HG03342 (cell line): ENCODE measurements around the gene CCL25.
"Not testable (repeated sequence)": the region's sequence is repeated elsewhere in the genome, so short reads cannot be mapped to it uniquely, and the experiment has no call there.

Experiments
- ATAC-seq: cut with Tn5 transposase; IDR thresholded peaks from one replicate; pipeline ENCODE4 v1.9.1; 2021; ENCODE audit warnings: mild to moderate bottlenecking, moderate library complexity; ENCODE audit not compliant: unreplicated experiment

Gene CCL25

DNA sequence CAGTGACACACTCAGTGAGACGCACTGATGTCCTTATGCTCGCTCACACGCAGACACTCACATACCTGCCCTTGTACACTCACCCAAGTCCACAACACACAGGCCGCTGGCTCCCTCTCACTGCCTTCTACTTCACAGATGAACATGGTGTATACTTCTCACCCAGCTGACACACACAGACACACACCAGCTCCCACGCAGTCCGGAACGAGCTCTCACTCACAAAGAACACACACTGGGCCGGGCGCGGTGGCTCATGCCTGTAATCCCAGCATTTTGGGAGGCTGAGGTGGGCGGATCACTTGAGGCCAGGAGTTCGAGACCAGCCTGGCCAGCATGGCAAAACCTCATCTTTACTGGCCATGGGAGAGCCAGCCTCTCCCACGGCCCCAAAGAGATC is 31.6 kb downstream of the CCL25 start:
- ATAC-seq, result no peak

DNA sequence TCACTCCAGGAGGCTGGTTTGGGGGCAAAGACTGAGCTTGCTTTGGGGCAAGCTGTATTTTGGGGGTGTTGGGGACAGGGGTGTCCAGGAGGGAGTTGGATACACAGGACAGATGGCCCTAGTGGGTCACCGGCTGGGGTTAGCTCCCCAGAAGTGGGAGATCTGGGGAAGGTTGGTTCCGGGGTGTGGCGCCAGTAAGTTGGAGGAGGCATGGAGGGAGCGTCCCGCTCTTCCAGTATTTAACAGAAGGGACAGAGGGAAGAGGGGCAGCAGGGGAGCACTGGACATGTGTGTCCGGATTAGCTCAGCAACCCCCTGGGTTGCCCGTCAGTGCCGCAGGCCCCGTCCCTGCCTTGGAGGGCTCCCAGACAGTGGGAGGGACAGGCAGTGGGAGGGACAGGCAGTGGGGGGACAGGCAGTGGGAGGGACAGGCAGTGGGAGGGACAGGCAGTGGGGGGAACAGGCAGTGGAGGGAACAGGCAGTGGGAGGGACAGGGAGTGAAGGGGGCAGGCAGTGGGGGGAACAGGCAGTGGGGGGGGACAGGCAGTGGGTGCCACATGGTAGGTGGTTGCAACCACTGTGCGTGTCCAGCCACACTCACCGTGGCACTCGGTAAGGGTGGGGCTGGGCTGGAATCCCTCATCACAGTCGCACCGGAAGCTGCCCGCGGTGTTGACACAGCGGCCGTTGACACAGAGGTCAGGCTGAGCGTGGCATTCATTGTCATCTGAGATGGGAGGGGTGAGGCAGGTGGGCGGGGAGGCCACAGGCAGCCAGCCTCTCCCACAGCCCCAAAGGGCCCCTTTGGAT is 33.2 kb downstream of the CCL25 start:
- no peak for ATAC-seq

DNA sequence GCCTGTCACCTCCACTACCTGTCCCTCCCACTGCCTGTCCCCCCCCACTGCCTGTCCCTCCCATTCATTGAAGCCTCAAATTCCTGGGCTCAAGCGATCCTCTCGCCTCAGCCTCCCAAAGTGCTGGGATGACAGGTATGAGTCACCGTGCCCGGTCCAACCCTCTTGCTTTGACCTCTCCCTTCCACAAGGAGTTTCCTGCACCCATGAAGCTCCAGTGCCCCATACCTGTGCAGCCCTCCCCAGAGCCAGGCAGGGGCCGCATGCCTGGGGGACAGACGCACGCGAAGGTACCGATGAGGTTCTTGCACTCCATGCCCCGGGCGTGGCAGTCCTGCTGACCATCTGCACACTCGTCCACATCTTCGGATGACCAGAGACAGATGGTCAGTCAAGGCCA is 34.3 kb downstream of the CCL25 start:
- no peak for ATAC-seq

DNA sequence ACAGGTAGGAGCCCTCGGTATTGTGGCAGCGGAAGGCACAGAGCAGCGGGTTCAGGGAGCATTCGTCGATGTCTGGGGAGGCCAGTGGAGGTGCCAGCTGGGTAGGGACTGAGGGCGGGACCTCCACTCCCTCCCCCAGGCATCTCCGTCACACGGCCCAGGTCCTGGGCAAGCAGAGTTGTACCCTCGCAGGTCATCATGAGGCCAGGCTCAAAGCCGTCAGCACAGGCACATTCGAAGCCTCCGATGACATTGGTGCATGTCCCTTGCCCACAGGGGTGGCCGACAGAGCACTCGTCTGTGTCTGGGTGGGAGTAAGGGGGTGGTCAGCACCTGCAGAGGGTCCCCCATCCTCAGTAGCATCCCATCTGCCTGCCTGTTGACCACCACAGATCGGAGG is 35.3 kb downstream of the CCL25 start:
- ATAC-seq, result no peak

DNA sequence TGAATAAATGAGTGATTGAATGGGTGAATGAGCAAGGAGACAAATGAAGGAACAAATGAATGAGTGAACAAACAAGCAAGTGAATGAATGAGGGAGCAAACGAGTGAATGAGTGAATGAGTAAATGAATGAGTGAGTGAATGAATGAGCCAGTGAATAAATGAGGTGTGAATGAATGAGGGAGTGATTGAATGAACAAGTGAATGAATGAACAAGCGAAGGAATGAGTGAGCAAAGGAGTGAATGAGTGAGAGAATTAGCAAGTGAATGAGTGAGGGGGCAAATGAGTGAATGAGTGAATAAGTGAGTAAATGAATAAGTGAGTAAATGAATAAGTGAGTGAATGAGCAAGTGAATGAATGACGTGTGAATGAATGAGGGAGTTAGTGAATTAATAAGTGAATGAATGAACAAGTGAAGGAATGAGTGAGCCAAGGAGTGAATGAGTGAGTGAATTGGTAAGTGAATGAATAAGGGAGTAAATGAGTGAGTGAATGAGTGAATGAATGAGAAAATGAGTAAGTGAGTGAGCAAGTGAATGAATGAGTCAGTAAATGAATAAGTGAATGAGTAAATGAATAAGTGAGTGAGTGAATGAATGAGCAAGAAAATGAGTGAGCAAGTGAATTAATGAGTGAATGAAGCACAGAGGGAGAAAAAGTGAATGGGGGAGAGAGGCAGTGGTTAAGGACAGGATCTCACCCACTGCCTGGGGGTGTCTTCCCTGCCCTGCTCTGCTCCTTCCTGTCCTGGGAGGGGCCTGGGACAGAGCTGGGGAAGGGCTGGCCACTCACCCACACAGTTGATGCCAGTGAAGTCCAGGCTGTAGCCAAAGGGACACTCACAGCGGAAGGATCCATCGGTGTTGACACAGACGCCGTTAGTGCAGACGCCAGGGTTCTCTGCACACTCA is 36.4 kb downstream of the CCL25 start:
- ATAC-seq, result no peak

DNA sequence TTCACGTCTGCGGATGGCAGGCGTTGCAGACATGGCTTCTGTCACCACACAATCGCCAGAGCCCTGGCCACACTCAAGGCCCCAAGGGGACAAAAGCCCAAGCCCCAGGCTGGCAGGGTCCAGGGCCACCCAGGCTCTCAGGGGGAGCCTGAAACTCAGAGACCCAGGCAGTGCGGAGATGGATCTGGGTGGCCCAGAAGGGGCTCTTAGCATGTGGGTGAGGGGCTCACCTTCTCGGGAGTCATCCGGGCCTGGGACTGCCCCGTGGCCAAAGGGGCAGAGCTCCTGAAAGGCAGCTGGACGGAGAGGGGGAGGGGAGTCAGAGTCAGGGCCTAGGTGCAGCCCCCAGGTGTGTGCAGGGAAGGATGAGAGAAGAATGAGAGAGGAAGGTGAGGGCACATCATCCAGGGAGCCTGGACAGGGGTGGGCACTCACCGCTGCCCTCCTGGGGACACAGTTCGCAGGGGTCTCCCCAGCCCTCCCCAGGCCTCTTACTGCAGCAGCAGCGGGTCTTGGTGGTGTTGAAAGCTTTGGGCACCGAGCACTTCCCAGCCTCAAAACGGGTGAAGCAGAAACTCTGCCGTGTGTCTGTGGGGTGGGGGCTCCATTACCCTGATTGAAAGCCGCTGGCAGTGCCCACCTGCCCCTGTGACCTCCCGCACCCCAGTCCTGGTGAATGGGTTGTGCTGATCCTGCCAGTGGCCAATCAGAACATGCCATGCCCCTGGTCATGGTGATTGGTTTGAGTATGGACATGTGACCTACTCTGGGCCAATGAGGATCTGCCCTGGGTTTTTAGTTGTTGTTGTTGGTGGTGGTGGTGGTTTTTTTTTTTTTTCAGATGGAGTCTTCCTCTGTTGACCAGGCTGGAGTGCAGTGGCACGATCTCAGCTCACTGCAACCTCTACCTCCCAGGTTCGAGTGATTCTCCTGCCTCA is 37.4 kb downstream of the CCL25 start:
- no peak for ATAC-seq

- no peak for ATAC-seq
These were observed 38.4 kb downstream of the CCL25 start for GRCh38 chr19:8090950-8091349.

- ATAC-seq, result no peak
These were observed 41.2 kb downstream of the CCL25 start for GRCh38 chr19:8093740-8094139.

DNA sequence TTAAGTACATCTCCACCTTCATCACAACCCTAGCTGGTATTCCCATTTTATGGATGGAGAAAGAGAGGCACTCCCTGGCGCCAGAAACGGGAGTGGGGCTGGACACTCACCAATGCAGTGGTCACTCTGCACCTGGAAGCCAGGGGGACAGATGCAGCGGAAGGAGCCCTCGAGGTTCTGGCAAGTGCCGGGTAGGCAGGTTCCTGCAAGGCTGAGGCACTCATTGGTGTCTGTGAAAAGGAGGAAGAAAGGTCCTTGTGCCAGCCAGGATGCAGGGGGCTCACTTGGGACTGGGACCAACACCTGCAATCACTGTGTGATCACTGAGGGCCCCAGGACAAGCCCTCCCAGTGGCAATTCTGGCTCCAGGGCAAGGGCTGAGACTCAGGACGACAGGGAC is 41.8 kb downstream of the CCL25 start:
- ATAC-seq, result no peak

GRCh38 chr19:8095354-8095886 is 42.9 kb downstream of the CCL25 start:
- ATAC-seq, result no peak

- ATAC-seq, result no peak
These were observed 43.5 kb downstream of the CCL25 start for GRCh38 chr19:8096071-8096470.

GRCh38 chr19:8097198-8097597 is 44.6 kb downstream of the CCL25 start:
- no peak for ATAC-seq

GRCh38 chr19:8097681-8098567 is 45.4 kb downstream of the CCL25 start:
- no peak for ATAC-seq

GRCh38 chr19:8101311-8101710 is 48.8 kb downstream of the CCL25 start:
- ATAC-seq, result no peak

GRCh38 chr19:8101910-8102309 is 49.4 kb downstream of the CCL25 start:
- not testable (repeated sequence) for ATAC-seq

DNA sequence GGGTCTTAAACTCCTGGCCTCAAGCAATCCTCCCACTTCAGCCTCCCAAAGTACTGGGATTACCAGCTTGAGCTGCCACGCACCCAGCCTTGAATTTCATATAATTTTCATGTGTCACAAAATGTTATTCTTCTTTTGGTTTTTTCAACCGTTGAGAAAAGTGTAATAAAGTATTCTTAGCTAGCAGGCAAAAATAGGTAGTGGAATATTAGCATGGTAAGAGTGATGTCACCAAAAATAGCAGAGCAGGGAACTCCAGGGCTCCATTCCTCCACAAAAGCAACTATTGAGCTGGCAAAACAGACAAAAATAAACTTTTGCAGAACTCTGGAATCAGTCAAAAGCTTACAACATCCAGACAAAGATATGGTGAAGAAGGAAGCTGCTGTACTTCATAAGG is 52.9 kb downstream of the CCL25 start:
- no peak for ATAC-seq

DNA sequence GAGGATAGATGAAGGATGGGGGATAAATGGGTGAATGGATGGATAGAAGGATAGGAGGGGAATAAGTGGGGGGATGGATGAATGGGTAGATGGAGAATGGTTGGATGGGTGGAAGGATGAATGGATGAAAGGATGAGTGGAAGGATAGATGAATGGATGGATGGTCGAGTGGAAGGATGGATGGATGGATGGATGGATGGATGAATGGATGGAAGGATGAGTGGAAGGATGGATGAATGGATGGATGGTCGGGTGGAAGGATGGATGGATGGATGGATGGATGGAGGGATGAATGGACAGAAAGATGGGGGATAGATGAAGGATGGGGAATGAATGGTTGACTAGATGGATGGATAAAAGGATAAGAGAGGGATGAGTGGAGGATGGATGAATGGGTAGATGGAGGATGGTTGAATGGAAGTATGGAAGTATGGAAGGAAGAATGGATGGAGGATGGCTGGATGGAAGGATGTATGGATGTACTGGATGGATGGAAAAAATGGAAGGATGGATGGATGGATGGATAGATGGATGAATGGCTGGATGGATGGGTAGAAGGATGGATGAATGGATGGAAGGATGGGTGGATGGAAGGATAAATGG is 54.8 kb downstream of the CCL25 start:
- ATAC-seq, result no peak

- no peak for ATAC-seq
These were observed 56.2 kb downstream of the CCL25 start for GRCh38 chr19:8108560-8109445.
